Glutamatergic neuron (in vitro differentiated cells): ENCODE data around the gene COX17. TPM values are rescaled to one million over a fixed set of nuclear protein-coding genes. Genes with fewer than 3 reads are reported as not detected.

Source experiments
- DNase-seq: peaks from one replicate; pipeline ENCODE4 v3.0.0; 2022
- H3K27ac Mint-ChIP-seq: one replicate; pipeline ENCODE4 v1.8.0; 2020; ENCODE audit warnings: mild to moderate bottlenecking, mixed read lengths, inconsistent platforms; ENCODE audit not compliant: unreplicated experiment
- H3K27me3 Mint-ChIP-seq: one replicate; pipeline ENCODE4 v1.8.0; 2020; ENCODE audit warnings: mild to moderate bottlenecking, moderate library complexity, mixed read lengths, inconsistent platforms; ENCODE audit not compliant: unreplicated experiment
- H3K36me3 Mint-ChIP-seq: one replicate; pipeline ENCODE4 v1.8.0; 2020; ENCODE audit warnings: mild to moderate bottlenecking, mixed read lengths, inconsistent platforms; ENCODE audit not compliant: unreplicated experiment
- H3K4me1 Mint-ChIP-seq: one replicate; pipeline ENCODE4 v1.8.0; 2020; ENCODE audit warnings: mild to moderate bottlenecking, low read depth, mixed read lengths, inconsistent platforms; ENCODE audit not compliant: unreplicated experiment
- H3K4me3 Mint-ChIP-seq: one replicate; pipeline ENCODE4 v1.8.0; 2020; ENCODE audit warnings: mild to moderate bottlenecking, mixed read lengths, inconsistent platforms; ENCODE audit not compliant: unreplicated experiment
- H3K9me3 Mint-ChIP-seq: one replicate; pipeline ENCODE4 v1.8.0; 2020; ENCODE audit warnings: mild to moderate bottlenecking, moderate library complexity, mixed read lengths, inconsistent platforms; ENCODE audit not compliant: unreplicated experiment
- CTCF ChIP-seq: fragments of 200-600 bp; sonication (generic); IDR thresholded peaks from one replicate; pipeline ENCODE4 v1.5.0; 2021; ENCODE audit not compliant: partially characterized antibody, unreplicated experiment
- total RNA-seq: library from RNA; stranded (reverse); fragmentation: NEBNext Ultra II Directional; extraction: Animal tissue kit (Norgen Biotek cat#: 25700); gene quantifications from one replicate; pipeline ENCODE4 v1.2.1, GENCODE V29; 2021; ENCODE audit not compliant: unreplicated experiment

Gene COX17
- total RNA-seq, 1 donor from 2014 or later: 38.0 TPM

- TF ChIP-seq CTCF: no peak
- Mint-ChIP-seq H3K27me3 (peaks cover 4% of the 10 kb centered on the region), H3K4me3 (no peak overlapping the region), H3K4me1 (peaks cover 4% of the 10 kb centered on the region), H3K9me3 (peaks cover 2% of the 10 kb centered on the region), H3K27ac (no peak overlapping the region), H3K36me3 (no peaks in the 10 kb centered on the region)
- no peak for DNase-seq
Measured at GRCh38 chr3:119630128-119630879, 46.9 kb downstream of the COX17 start.

DNA sequence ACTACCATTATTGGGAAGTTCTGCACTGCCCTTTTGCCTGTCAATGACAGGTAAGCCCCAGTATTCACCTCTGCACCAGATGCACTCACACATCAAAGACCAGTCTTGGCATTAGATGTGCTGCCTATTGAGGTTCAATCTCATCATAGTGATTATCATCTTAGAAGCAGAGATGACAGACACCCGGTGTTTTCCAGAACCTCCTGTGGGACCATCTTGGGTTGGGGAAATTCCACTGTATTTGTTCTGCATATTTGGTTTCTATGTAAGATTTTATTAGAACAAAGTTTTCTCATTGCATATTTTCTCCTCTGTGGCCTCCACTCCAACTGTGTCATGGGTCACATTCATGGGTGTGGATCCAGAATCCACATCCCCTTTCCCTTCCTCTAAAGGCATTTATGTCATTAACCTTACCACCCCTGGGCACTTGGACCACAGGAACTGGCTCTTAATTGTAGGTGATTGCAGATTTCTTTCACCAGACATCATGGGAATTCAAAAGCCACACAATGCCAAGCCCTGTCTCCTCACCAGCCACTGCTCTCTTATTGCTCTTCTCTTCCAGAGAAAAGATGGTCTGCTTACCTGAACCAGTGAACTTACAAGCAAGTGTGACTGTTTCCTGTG, 48.3 kb downstream of the COX17 start:
- no peak for DNase-seq
- Mint-ChIP-seq H3K4me3 (no peak overlapping the region), H3K36me3 (no peaks in the 10 kb centered on the region), H3K9me3 (peaks cover 2% of the 10 kb centered on the region), H3K27me3 (peaks cover 4% of the 10 kb centered on the region), H3K4me1 (peaks cover 4% of the 10 kb centered on the region), H3K27ac (no peak overlapping the region)
- no peak for TF ChIP-seq CTCF

GRCh38 chr3:119628390-119628789, 48.8 kb downstream of the COX17 start:
- Mint-ChIP-seq H3K27ac (no peak overlapping the region), H3K9me3 (peaks cover 2% of the 10 kb centered on the region), H3K27me3 (peaks cover 4% of the 10 kb centered on the region), H3K4me3 (no peak overlapping the region), H3K4me1 (peaks cover 4% of the 10 kb centered on the region), H3K36me3 (no peaks in the 10 kb centered on the region)
- DNase-seq: no peak
- TF ChIP-seq CTCF: no peak

DNA sequence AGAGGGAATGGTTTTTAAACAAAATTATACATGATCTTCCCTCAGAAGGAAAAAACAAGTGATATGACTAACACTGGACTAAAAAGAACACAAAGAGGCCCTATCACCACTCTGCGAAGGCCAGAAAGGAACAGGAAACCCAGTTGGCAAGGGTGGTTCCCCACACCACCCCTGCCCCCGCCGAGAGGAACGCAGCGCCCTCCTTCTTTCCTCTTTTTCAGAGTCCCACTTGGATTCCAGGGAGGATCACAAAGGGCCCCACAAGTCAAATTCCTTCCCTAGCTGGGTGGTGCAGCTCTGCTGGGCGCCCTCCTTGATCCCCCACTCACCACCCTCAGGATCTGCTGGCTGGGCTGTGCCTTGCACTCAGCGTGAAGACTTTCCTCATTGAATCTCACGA, 49.7 kb downstream of the COX17 start:
- no peak for DNase-seq
- no peak overlapping the region for H3K4me3 Mint-ChIP-seq
- H3K27me3 Mint-ChIP-seq: peaks cover 4% of the 10 kb centered on the region
- peaks cover 2% of the 10 kb centered on the region for H3K9me3 Mint-ChIP-seq
- no peak overlapping the region for H3K27ac Mint-ChIP-seq
- H3K4me1 Mint-ChIP-seq: peaks cover 4% of the 10 kb centered on the region
- no peak for TF ChIP-seq CTCF
- H3K36me3 Mint-ChIP-seq: no peaks in the 10 kb centered on the region

- Mint-ChIP-seq H3K27ac (no peak overlapping the region), H3K4me1 (peaks cover 4% of the 10 kb centered on the region), H3K4me3 (no peak overlapping the region), H3K9me3 (peaks cover 2% of the 10 kb centered on the region), H3K36me3 (no peaks in the 10 kb centered on the region), H3K27me3 (peaks cover 4% of the 10 kb centered on the region)
- DNase-seq: no peak
- TF ChIP-seq CTCF: no peak
Measured at GRCh38 chr3:119626196-119626595, 51.0 kb downstream of the COX17 start.
